Loucy (cell line): ENCODE data around the gene DNM1.

Experiments
- H2AFZ ChIP-seq: fragments of 200-600 bp; sonication (generic); 2 replicates; pipeline ENCODE4 v1.6.0; 2016; ENCODE audit warnings: antibody characterized with exemption, mild to moderate bottlenecking, low read length, moderate library complexity
- H3F3A ChIP-seq: fragments of 200-600 bp; 2 replicates; pipeline ENCODE4 v1.6.0; 2016; ENCODE audit warnings: antibody characterized with exemption, low read depth, mild to moderate bottlenecking
- H3K27me3 ChIP-seq: fragments of 200-600 bp; sonication (generic); 2 replicates; pipeline ENCODE4 v1.6.1; 2014; ENCODE audit warnings: low read length, mild to moderate bottlenecking; ENCODE audit not compliant: insufficient read depth, poor library complexity, severe bottlenecking
- H3K36me3 ChIP-seq: fragments of 200-600 bp; sonication (generic); 2 replicates; pipeline ENCODE4 v1.6.1; 2016; ENCODE audit warnings: low read length; ENCODE audit not compliant: insufficient read depth
- H3K4me1 ChIP-seq: fragments of 200-600 bp; sonication (generic); 2 replicates; pipeline ENCODE4 v1.5.1; 2014; ENCODE audit warnings: low read length, mild to moderate bottlenecking; ENCODE audit not compliant: insufficient read depth, poor library complexity, severe bottlenecking
- H3K4me2 ChIP-seq: fragments of 200-600 bp; sonication (generic); 2 replicates; pipeline ENCODE4 v1.6.0; 2014; ENCODE audit warnings: antibody characterized with exemption, low read length, low read depth, mild to moderate bottlenecking; ENCODE audit not compliant: poor library complexity, severe bottlenecking
- H3K4me3 ChIP-seq: fragments of 200-600 bp; sonication (generic); 2 replicates; pipeline ENCODE4 v1.5.1; 2014; ENCODE audit warnings: low read length, mild to moderate bottlenecking, mixed read lengths; ENCODE audit not compliant: poor library complexity, severe bottlenecking
- H3K79me2 ChIP-seq: fragments of 200-600 bp; sonication (generic); 2 replicates; pipeline ENCODE4 v1.6.1; 2014; ENCODE audit warnings: low read length; ENCODE audit not compliant: insufficient read depth
- H3K9ac ChIP-seq: fragments of 200-600 bp; sonication (generic); 2 replicates; pipeline ENCODE4 v1.6.0; 2014; ENCODE audit warnings: mild to moderate bottlenecking, low read depth, low read length, moderate library complexity; ENCODE audit not compliant: poor library complexity, severe bottlenecking
- H3K9me2 ChIP-seq: fragments of 200-600 bp; sonication (generic); replicated peaks from 2 replicates; pipeline ENCODE4 v1.6.1; 2016; ENCODE audit warnings: low read depth, low read length, mixed read lengths
- H3K9me3 ChIP-seq: fragments of 200-600 bp; sonication (generic); 2 replicates; pipeline ENCODE4 v1.6.1; 2014; ENCODE audit warnings: mild to moderate bottlenecking, antibody characterized with exemption, low read length, low read depth; ENCODE audit not compliant: insufficient read depth
- H4K20me1 ChIP-seq: fragments of 200-600 bp; sonication (generic); 2 replicates; pipeline ENCODE4 v1.6.0; 2014; ENCODE audit warnings: antibody characterized with exemption, low read length, mild to moderate bottlenecking; ENCODE audit not compliant: insufficient read depth, poor library complexity, severe bottlenecking
- CTCF ChIP-seq: fragments of 200-600 bp; sonication (generic); conservative IDR thresholded peaks from 2 replicates; pipeline ENCODE4 v1.5.1; 2014; ENCODE audit warnings: mild to moderate bottlenecking, antibody characterized with exemption, low read length
- EZH2phosphoT487 ChIP-seq: fragments of 200-600 bp; IDR thresholded peaks from 2 replicates; pipeline ENCODE4 v1.6.1; 2018; ENCODE audit warnings: antibody characterized with exemption, mild to moderate bottlenecking, moderate library complexity, borderline replicate concordance

Gene DNM1

DNA sequence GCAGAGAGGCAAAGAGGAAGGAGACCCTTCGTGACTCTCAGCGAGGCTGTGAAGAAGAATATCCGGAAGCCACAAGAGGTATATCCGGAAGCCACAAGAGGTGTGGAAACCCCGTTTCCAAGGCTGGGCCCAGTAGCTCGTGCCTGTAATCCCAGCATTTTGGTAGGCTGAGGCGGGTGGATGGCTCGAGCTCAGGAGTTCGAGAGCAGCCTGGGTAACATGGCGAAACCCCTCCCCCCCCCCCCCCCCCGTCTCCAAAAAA lies 43.7 kb upstream of the DNM1 start:
- no peaks in the 10 kb centered on the region for H3K9me3 ChIP-seq
- peak overlapping the region; percentile 83 for H3K4me2 ChIP-seq
- TF ChIP-seq EZH2phosphoT487 (no peak), CTCF (no peak)
- H3K9ac ChIP-seq: peak overlapping the region; percentile 78
- peaks cover 21% of the 10 kb centered on the region for H3K4me1 ChIP-seq
- peaks cover 9% of the 10 kb centered on the region for H4K20me1 ChIP-seq
- no peaks in the 10 kb centered on the region for H3F3A ChIP-seq
- H3K4me3 ChIP-seq: peak overlapping the region; percentile 77
- peaks cover 30% of the 10 kb centered on the region for H3K79me2 ChIP-seq
- H3K9me2 ChIP-seq: no peaks in the 10 kb centered on the region
- peak overlapping the region; percentile 85 for H2AFZ ChIP-seq
- peaks cover 21% of the 10 kb centered on the region; the same call in 1 of the 2 replicates for H3K36me3 ChIP-seq
- H3K27me3 ChIP-seq: no peaks in the 10 kb centered on the region

GRCh38 chr9:128159784-128160602 lies 43.2 kb upstream of the DNM1 start, which contains the start of gene BBLN:
BBLN (plus strand) TSS chr9:128160265; CDS start chr9:128160408, 143 bp downstream.
- Histone ChIP-seq H3K9me3 (no peaks in the 10 kb centered on the region), H3F3A (no peaks in the 10 kb centered on the region), H2AFZ (peak within 1 kb of the TSS; percentile 85), H3K4me2 (peak within 1 kb of the TSS; percentile 90), H4K20me1 (peaks cover 9% of the 10 kb centered on the region), H3K36me3 (peaks cover 24% of the 10 kb centered on the region; the same call in 1 of the 2 replicates), H3K9me2 (no peaks in the 10 kb centered on the region), H3K79me2 (peaks cover 30% of the 10 kb centered on the region), H3K4me3 (peak within 1 kb of the TSS; percentile 97), H3K4me1 (peaks cover 21% of the 10 kb centered on the region), H3K27me3 (no peaks in the 10 kb centered on the region), H3K9ac (peak within 1 kb of the TSS; percentile 94)
- TF ChIP-seq CTCF (no peak), EZH2phosphoT487 (no peak)

- peaks cover 30% of the 10 kb centered on the region for H3K79me2 ChIP-seq
- no peaks in the 10 kb centered on the region for H3K27me3 ChIP-seq
- no peaks in the 10 kb centered on the region for H3K9me3 ChIP-seq
- H3K9me2 ChIP-seq: no peaks in the 10 kb centered on the region
- peak overlapping the region; percentile 97 for H3K4me3 ChIP-seq
- H3K9ac ChIP-seq: peak overlapping the region; percentile 94
- H3K4me2 ChIP-seq: peak overlapping the region; percentile 90
- H2AFZ ChIP-seq: peak overlapping the region; percentile 83
- H3K4me1 ChIP-seq: peaks cover 21% of the 10 kb centered on the region
- H3F3A ChIP-seq: no peaks in the 10 kb centered on the region
- no peak for TF ChIP-seq EZH2phosphoT487
- TF ChIP-seq CTCF: no peak
- H3K36me3 ChIP-seq: peaks cover 24% of the 10 kb centered on the region; the same call in 1 of the 2 replicates
- peaks cover 9% of the 10 kb centered on the region for H4K20me1 ChIP-seq
These were observed 42.6 kb upstream of the DNM1 start for GRCh38 chr9:128160603-128160987.
